IMR-90 (cell line): Measurements from ENCODE around the gene CCL4L2. TPM values are rescaled to one million over a fixed set of nuclear protein-coding genes. Genes with fewer than 3 reads are reported as not detected.

Source experiments
- ATAC-seq: fragments of 200-7000 bp; cut with Tn5 transposase; 2 replicates; pipeline ENCODE4 v1.9.1; 2020; ENCODE audit warnings: low read depth, mild to moderate bottlenecking, moderate library complexity
- BruUV-seq: library from RNA; stranded (reverse); fragments of 400-500 nt; replicated peaks from 2 replicates; lab custom pipeline; 2021; lab: Mats Ljungman, UMichigan
- CTCF ChIA-PET: fragments of 300-600 bp; formaldehyde crosslinking; extraction: SDS; loops from one replicate; lab custom pipeline; 2021; ENCODE audit warnings: antibody characterized with exemption; lab: Yijun Ruan, JAX
- POLR2A ChIA-PET: fragments of 300-600 bp; sonication (Branson Sonifier 250); formaldehyde crosslinking; loops from one replicate; lab custom pipeline; 2022; ENCODE audit warnings: antibody characterized with exemption; ENCODE audit not compliant: unreplicated experiment; lab: Charles Lee
- DNase-seq: peaks from one replicate; pipeline ENCODE4 v3.0.0; 2013
- H2AFZ ChIP-seq: replicated peaks from 2 replicates; pipeline ENCODE3; 2013; ENCODE audit warnings: low read length, mild to moderate bottlenecking; ENCODE audit not compliant: poor library complexity
- H2AK5ac ChIP-seq: 2 replicates; pipeline ENCODE4 v1.6.1; 2013; ENCODE audit warnings: low read depth, low read length, inconsistent platforms
- H2AK9ac ChIP-seq: replicated peaks from 2 replicates; pipeline ENCODE3; 2013; ENCODE audit warnings: mild to moderate bottlenecking, low read depth, low read length, moderate library complexity; ENCODE audit not compliant: poor library complexity
- H2BK120ac ChIP-seq: 2 replicates; pipeline ENCODE4 v1.6.1; 2013; ENCODE audit warnings: low read depth, low read length, inconsistent platforms
- H2BK15ac ChIP-seq: 3 replicates; pipeline ENCODE4 v1.6.1; 2013; ENCODE audit warnings: low read depth, low read length, inconsistent platforms
- H2BK20ac ChIP-seq: 2 replicates; pipeline ENCODE4 v1.6.1; 2013; ENCODE audit warnings: low read depth, mild to moderate bottlenecking, inconsistent platforms, low read length, moderate library complexity
- H2BK5ac ChIP-seq: 2 replicates; pipeline ENCODE4 v1.6.1; 2013; ENCODE audit warnings: mild to moderate bottlenecking, low read depth, low read length, inconsistent platforms; ENCODE audit not compliant: poor library complexity, severe bottlenecking
- H3K14ac ChIP-seq: replicated peaks from 2 replicates; pipeline ENCODE4 v1.6.1; 2013; ENCODE audit warnings: low read depth, low read length, inconsistent platforms
- H3K18ac ChIP-seq: 2 replicates; pipeline ENCODE4 v1.6.1; 2013; ENCODE audit warnings: low read depth, low read length, control low read depth
- H3K23ac ChIP-seq: 2 replicates; pipeline ENCODE4 v1.6.1; 2013; ENCODE audit warnings: low read depth, low read length, inconsistent platforms
- H3K27ac ChIP-seq: 2 replicates; pipeline ENCODE4 v1.5.1; 2013; ENCODE audit warnings: mild to moderate bottlenecking, control low read depth, low read length; ENCODE audit not compliant: insufficient read depth
- H3K27me3 ChIP-seq: 2 replicates; pipeline ENCODE4 v1.6.1; 2013; ENCODE audit warnings: low read length; ENCODE audit not compliant: control insufficient read depth, insufficient read depth
- H3K36me3 ChIP-seq: 2 replicates; pipeline ENCODE4 v1.6.1; 2013; ENCODE audit warnings: low read length, mixed read lengths; ENCODE audit not compliant: control insufficient read depth, insufficient read depth
- H3K4ac ChIP-seq: 2 replicates; pipeline ENCODE4 v1.6.1; 2013; ENCODE audit warnings: low read depth, low read length, inconsistent platforms
- H3K4me1 ChIP-seq: 2 replicates; pipeline ENCODE4 v1.6.1; 2013; ENCODE audit warnings: low read length, mixed read lengths; ENCODE audit not compliant: control insufficient read depth, insufficient read depth
- H3K4me2 ChIP-seq: 2 replicates; pipeline ENCODE4 v1.6.1; 2013; ENCODE audit warnings: low read depth, mild to moderate bottlenecking, control low read depth, low read length, moderate library complexity
- H3K4me3 ChIP-seq: 2 replicates; pipeline ENCODE4 v1.5.1; 2013; ENCODE audit warnings: low read depth, mild to moderate bottlenecking, control low read depth, low read length, moderate library complexity; ENCODE audit not compliant: insufficient read depth
- H3K56ac ChIP-seq: 2 replicates; pipeline ENCODE4 v1.6.1; 2013; ENCODE audit warnings: low read length, inconsistent platforms; ENCODE audit not compliant: insufficient read depth; ENCODE audit errors: extremely low read depth
- H3K79me1 ChIP-seq, 2 experiments: 2 replicates each; pipeline ENCODE4 v1.6.1; 2013; ENCODE audit warnings: low read length in 2 of 2, inconsistent platforms in 1 of 2, low read depth in 1 of 2
- H3K9ac ChIP-seq: 2 replicates; pipeline ENCODE4 v1.6.1; 2013; ENCODE audit warnings: low read depth, low read length, control low read depth
- H3K9me1 ChIP-seq: 2 replicates; pipeline ENCODE4 v1.6.1; 2013; ENCODE audit warnings: low read length, inconsistent platforms; ENCODE audit not compliant: insufficient read depth
- H3K9me3 ChIP-seq: 2 replicates; pipeline ENCODE4 v1.6.1; 2013; ENCODE audit warnings: low read length; ENCODE audit not compliant: control insufficient read depth, insufficient read depth
- H4K20me1 ChIP-seq: 2 replicates; pipeline ENCODE4 v1.6.1; 2013; ENCODE audit warnings: low read length, inconsistent platforms; ENCODE audit not compliant: insufficient read depth
- H4K5ac ChIP-seq: 2 replicates; pipeline ENCODE4 v1.6.1; 2013; ENCODE audit warnings: mild to moderate bottlenecking, low read depth, low read length, control low read depth
- H4K8ac ChIP-seq, 2 experiments: 2 replicates each; pipeline ENCODE4 v1.6.1; 2013; ENCODE audit warnings: low read depth in 2 of 2, low read length in 2 of 2, control low read depth in 1 of 2, inconsistent platforms in 1 of 2
- H4K91ac ChIP-seq: 2 replicates; pipeline ENCODE4 v1.6.1; 2013; ENCODE audit warnings: low read depth, low read length, inconsistent platforms; ENCODE audit not compliant: insufficient read depth
- BHLHE40 ChIP-seq: fragments of 150-350 bp; IDR thresholded peaks from 2 replicates; pipeline ENCODE4 v1.6.1; 2016; ENCODE audit warnings: mild to moderate bottlenecking, low read depth, low read length
- CTCF ChIP-seq: conservative IDR thresholded peaks from 2 replicates; pipeline ENCODE4 v1.5.1; 2012; ENCODE audit warnings: mild to moderate bottlenecking, low read depth, low read length, improper control_type of control experiment
- ELK1 ChIP-seq: fragments of 150-350 bp; IDR thresholded peaks from 2 replicates; pipeline ENCODE4 v1.6.1; 2016; ENCODE audit warnings: low read depth, mild to moderate bottlenecking, low read length, moderate library complexity, borderline replicate concordance
- FOS ChIP-seq: fragments of 150-350 bp; IDR thresholded peaks from 2 replicates; pipeline ENCODE4 v1.6.1; 2016; ENCODE audit warnings: low read depth, low read length
- POLR2A ChIP-seq: IDR thresholded peaks from 2 replicates; pipeline ENCODE4 v1.6.1; 2012; ENCODE audit warnings: mild to moderate bottlenecking, low read depth, low read length
- RAD21 ChIP-seq: IDR thresholded peaks from 2 replicates; pipeline ENCODE4 v1.6.1; 2012; ENCODE audit warnings: low read length, improper control_type of control experiment
- RCOR1 ChIP-seq: IDR thresholded peaks from 2 replicates; pipeline ENCODE4 v1.6.1; 2012; ENCODE audit warnings: mild to moderate bottlenecking, low read length, improper control_type of control experiment; ENCODE audit not compliant: insufficient replicate concordance
- WGBS, 2 experiments: methylation state at CpG; one replicate each; pipeline versions ENCODE4 v1.1.5 to v1.1.7; 2013; ENCODE audit warnings: missing lambda C conversion rate in 2 of 2; ENCODE audit not compliant: insufficient read length in 1 of 2; ENCODE audit errors: extremely low coverage in 2 of 2; 5-methylcytosine and 5-hydroxymethylcytosine counted together
- dilution Hi-C: fragments of 300-500 bp; cut with HindIII; formaldehyde crosslinking; loops from one replicate; pipeline ENCODE4 v1.14.3; 2018; ENCODE audit warnings: low sequenced_read_pairs; ENCODE audit not compliant: unreplicated experiment
- in situ Hi-C: fragments of 300-500 bp; cut with MboI; formaldehyde crosslinking; loops from 3 replicates; pipeline ENCODE4 v1.14.3; 2019; ENCODE audit warnings: low sequenced_read_pairs, inconsistent platforms, mixed read lengths
- intact Hi-C: fragments of 100-400 bp; cut with micrococcal nuclease; formaldehyde crosslinking; loops from 2 replicates; pipeline ENCODE4 v1.10.0; 2022
- polyA plus RNA-seq, 3 experiments: library from polyadenylated mRNA; depleted of rRNA; stranded (reverse); fragments of >200 nt; gene quantifications; 2 replicates each; pipeline ENCODE4 v1.2.3, GENCODE V29; 2012; ENCODE audit warnings: low replicate concordance in 1 of 3
- total RNA-seq: library from RNA; depleted of rRNA; stranded (reverse); fragments of >200 nt; gene quantifications from 2 replicates; pipeline ENCODE4 v1.2.3, GENCODE V29; 2012

The CCL4L2 gene
- total and polyA plus RNA-seq, 2 of the 4 experiments (the other 2 are of a cell fraction) = not detected

- TF ChIP-seq RAD21 (no peak), ELK1 (no peak), RCOR1 (no peak), CTCF (no peak), BHLHE40 (no peak), POLR2A (no peak), FOS (no peak)
- WGBS, 2 experiments = 49% methylated on average over 8 of the region's 10 CpGs; no CpG with 5 or more reads in 1 of the 2 experiments
- Histone ChIP-seq H4K91ac (no peak overlapping the region), H4K5ac (no peak overlapping the region), H2BK20ac (no peak overlapping the region), H2BK5ac (no peak overlapping the region), H3K4me3 (no peak overlapping the region), H3K4ac (no peak overlapping the region), H4K8ac (no peak overlapping the region), H3K18ac (no peak overlapping the region), H2AK5ac (no peak overlapping the region), H2BK120ac (no peak overlapping the region), H3K23ac (no peak overlapping the region), H3K9me3 (no peaks in the 10 kb centered on the region), H4K20me1 (no peaks in the 10 kb centered on the region), H3K79me1 (no peaks in the 10 kb centered on the region), H3K4me2 (no peak overlapping the region), H3K9me1 (no peaks in the 10 kb centered on the region; the same call in 1 of the 2 replicates), H2AFZ (no peak overlapping the region), H2BK15ac (no peak overlapping the region), H3K9ac (no peak overlapping the region), H3K27ac (no peak overlapping the region), H3K36me3 (no peaks in the 10 kb centered on the region), H3K27me3 (peaks cover 7% of the 10 kb centered on the region), H3K14ac (no peak overlapping the region), H3K4me1 (no peaks in the 10 kb centered on the region), H3K56ac (no peak overlapping the region), H2AK9ac (no peak overlapping the region)
- POLR2A ChIA-PET = no interaction called here
- DNase-seq (no peak), ATAC-seq (no peak)
- intact Hi-C loops = no loop called here
- no TSS peak for BruUV-seq
- dilution Hi-C loops = no loop called here
- in situ Hi-C loops = loop anchor here (5.0 kb wide), 1 partner anchor 58 kb away; no protein-coding TSS in a partner anchor
- CTCF ChIA-PET = no interaction called here
These were observed 15.3 kb upstream of the CCL4L2 start for GRCh38 chr17:36195434-36196130.
